ENCODE measurements around the gene MDM1. TPM values are rescaled to one million over a fixed set of nuclear protein-coding genes. Genes with fewer than 3 reads are reported as not detected.

The MDM1 gene
- total and polyA plus RNA-seq, 2 of the 13 experiments (the other 11 are each of a cell fraction or from before 2014, with no cell fraction given): 4.6 to 15.2 TPM

DNA sequence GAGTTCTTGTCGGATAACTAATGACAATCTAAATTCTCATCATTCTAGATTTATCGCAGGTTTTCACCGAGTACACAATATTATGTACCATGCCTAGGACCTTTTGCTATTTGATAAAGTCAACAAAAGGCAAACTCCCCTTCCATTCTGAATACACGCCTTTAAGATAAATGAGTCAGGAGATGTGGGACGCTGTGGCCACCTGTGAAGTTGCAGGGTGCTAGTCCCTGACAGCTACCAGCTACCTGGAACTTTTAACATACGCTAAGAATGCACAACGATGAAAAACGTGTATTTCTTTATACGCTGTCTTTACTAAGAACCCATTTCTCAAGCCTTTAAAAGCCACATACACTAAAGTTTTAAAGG, 678 bp downstream of the MDM1 start:
- Histone ChIP-seq H3K27ac (ENCODE audit: extremely low read length, insufficient read depth, low read length) (peak overlapping the region; percentile 31), H4K20me1 (ENCODE audit: insufficient read depth, low read length) (no peaks in the 10 kb centered on the region), H3K4me1 (ENCODE audit: insufficient read depth, low read length) (peaks cover 37% of the 10 kb centered on the region), H3K4me3 (replicated peaks in 1 of 3; ENCODE audit: insufficient read depth in 1 of 3, low read depth in 2 of 3, low read length in 3 of 3) (peak overlapping the region; percentile 71 to 81 (median 78)), H2AFZ (ENCODE audit: low read length) (peak overlapping the region; percentile 84), H3K4me2 (ENCODE audit: low read depth, low read length) (peak overlapping the region; percentile 89), H3K36me3 (replicated peaks in 1 of 2; ENCODE audit: control insufficient read depth in 1 of 2, insufficient read depth in 2 of 2, low read length in 2 of 2) (peaks cover 0 to 3% of the 10 kb centered on the region in 2 experiments; a peak in 1 of 5 replicates), H3K27me3 (ENCODE audit: control insufficient read depth in 1 of 2, insufficient read depth in 2 of 2, low read length in 2 of 2) (no peaks in the 10 kb centered on the region; a peak in 1 of 5 replicates), H3K79me2 (ENCODE audit: insufficient read depth, low read length) (no peaks in the 10 kb centered on the region), H3K9ac (ENCODE audit: insufficient read depth, low read depth, low read length) (peak overlapping the region; percentile 68), H3K9me3 (ENCODE audit: low read length) (no peaks in the 10 kb centered on the region)
- ChIA-PET POLR2A (interaction anchor here (1.0 to 1.6 kb wide), 5 partner anchors 11 to 1063 kb away, joined by 3 to 12 read pairs (median 3); partner anchors contain the start of genes CAND1 and MDM2), CTCF (ENCODE audit: low intra/inter-chr PET ratio, low total read pairs) (no interaction called here)
- ATAC-seq (peak; percentile 54), DNase-seq (ENCODE audit: low spot score) (no peak), FAIRE-seq (no peak)
- in situ Hi-C loops (cut with HindIII; ENCODE audit: extremely low pct_ligation_motif_present, low pct_unique_long_range_greater_than_20kb) (no loop called here), intact Hi-C loops (cut with micrococcal nuclease; ENCODE audit: unreplicated experiment) (loop anchor here (10.0 kb wide), 1 partner anchor 333 kb away; no protein-coding TSS in a partner anchor)
- 7% methylated on average over 9 of the region's 9 CpGs for WGBS (ENCODE audit: low lambda C conversion rate)
- TF ChIP-seq PRMT3 (CRISPR knock-in tag; IDR thresholded peaks at IDR 0.05; ENCODE audit: borderline replicate concordance, low read depth) (no peak), MAZ (IDR thresholded peaks at IDR 0.05; ENCODE audit: borderline replicate concordance, low read depth, low read length) (no peak), MAZ (CRISPR knock-in tag; IDR thresholded peaks at IDR 0.05; ENCODE audit: low read depth) (0 out of 2 replicates have a peak, but pooled peaks have one; percentile 9), ZNF569 (CRISPR knock-in tag; IDR thresholded peaks at IDR 0.05; ENCODE audit: borderline replicate concordance) (no peak), POLR2AphosphoS2 (IDR thresholded peaks at IDR 0.05; ENCODE audit: low read depth, low read length) (no peak), CCDC6 (CRISPR knock-in tag; IDR thresholded peaks at IDR 0.05) (no peak), ESRRA (CRISPR knock-in tag; IDR thresholded peaks at IDR 0.05; ENCODE audit: low read depth) (no peak), ZNF773 (CRISPR knock-in tag; IDR thresholded peaks at IDR 0.05; ENCODE audit: borderline replicate concordance) (no peak), ZNF207 (IDR thresholded peaks at IDR 0.05; ENCODE audit: borderline replicate concordance) (no peak), ZBTB7A (CRISPR knock-in tag; IDR thresholded peaks at IDR 0.05) (no peak)
- TF ChIP-seq, protein P1, sequence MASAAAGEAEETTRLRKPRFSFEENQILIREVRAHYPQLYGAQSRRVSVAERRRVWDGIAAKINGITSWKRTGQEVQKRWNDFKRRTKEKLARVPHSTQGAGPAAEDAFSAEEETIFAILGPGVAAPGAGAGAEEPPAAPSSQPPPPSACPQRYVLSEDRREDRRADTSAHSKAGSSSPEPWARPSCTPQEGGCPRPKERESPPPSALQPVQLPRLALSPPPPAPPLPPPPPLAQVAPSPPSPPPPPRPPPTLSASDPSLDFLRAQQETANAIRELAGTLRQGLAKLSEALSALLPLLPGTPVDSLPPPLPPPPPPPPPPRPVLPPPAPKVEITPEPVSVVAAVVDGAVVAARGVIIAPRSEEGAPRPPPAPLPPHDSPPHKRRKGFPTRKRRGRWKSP (CRISPR knock-in tag; IDR thresholded peaks at IDR 0.05): no peak
- TF ChIP-seq, protein P2, sequence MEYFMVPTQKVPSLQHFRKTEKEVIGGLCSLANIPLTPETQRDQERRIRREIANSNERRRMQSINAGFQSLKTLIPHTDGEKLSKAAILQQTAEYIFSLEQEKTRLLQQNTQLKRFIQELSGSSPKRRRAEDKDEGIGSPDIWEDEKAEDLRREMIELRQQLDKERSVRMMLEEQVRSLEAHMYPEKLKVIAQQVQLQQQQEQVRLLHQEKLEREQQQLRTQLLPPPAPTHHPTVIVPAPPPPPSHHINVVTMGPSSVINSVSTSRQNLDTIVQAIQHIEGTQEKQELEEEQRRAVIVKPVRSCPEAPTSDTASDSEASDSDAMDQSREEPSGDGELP (IDR thresholded peaks at IDR 0.05; ENCODE audit: borderline replicate concordance, low read depth): 0 out of 2 replicates have a peak, but pooled peaks have one; percentile 17
- no TSS peak for BruUV-seq (replicated peaks)
